CD8-positive, alpha-beta memory T cell (primary cell): ENCODE data around the gene RUFY4. TPM values are rescaled to one million over a fixed set of nuclear protein-coding genes. Genes with fewer than 3 reads are reported as not detected.
"Not testable (repeated sequence)": the region's sequence is repeated elsewhere in the genome, so short reads cannot be mapped to it uniquely, and the experiment has no call there.

Experiments used
- CTCF ChIA-PET: fragments of 350-600 bp; sonication (Branson Sonifier 250); formaldehyde crosslinking; loops from one replicate; lab custom pipeline; 2021; ENCODE audit warnings: antibody characterized with exemption; lab: Charles Lee
- POLR2A ChIA-PET: fragments of 350-600 bp; sonication (Branson Sonifier 250); formaldehyde crosslinking; loops from one replicate; lab custom pipeline; 2021; ENCODE audit warnings: antibody characterized with exemption; lab: Charles Lee
- DNase-seq, 5 donors: peaks; one replicate each; pipeline versions ENCODE4 v3.0.0 to v3.0.0-alpha.2; 2020 to 2022; ENCODE audit warnings: mixed read lengths in 1 of 5
- H3K27ac ChIP-seq: one replicate; pipeline ENCODE4 v1.7.0; 2013; ENCODE audit warnings: low read depth, mild to moderate bottlenecking, low read length, moderate library complexity
- H3K27me3 ChIP-seq: 2 replicates; pipeline ENCODE4 v1.7.0; 2013; ENCODE audit warnings: low read length, mild to moderate bottlenecking; ENCODE audit not compliant: insufficient read depth, poor library complexity, severe bottlenecking
- H3K36me3 ChIP-seq: 2 replicates; pipeline ENCODE4 v1.7.0; 2013; ENCODE audit warnings: mild to moderate bottlenecking, low read length, moderate library complexity; ENCODE audit not compliant: insufficient read depth
- H3K4me1 ChIP-seq: 2 replicates; pipeline ENCODE4 v1.7.0; 2013; ENCODE audit warnings: mild to moderate bottlenecking, low read length, moderate library complexity; ENCODE audit not compliant: insufficient read depth
- H3K4me3 ChIP-seq: 2 replicates; pipeline ENCODE4 v1.7.0; 2013; ENCODE audit warnings: mild to moderate bottlenecking, low read length
- H3K9me3 ChIP-seq: 2 replicates; pipeline ENCODE4 v1.7.0; 2013; ENCODE audit warnings: mild to moderate bottlenecking, low read length
- H3K27ac Mint-ChIP-seq, 8 donors: one replicate each; pipeline ENCODE4 v1.8.0; 2020 to 2021; ENCODE audit warnings: mixed read lengths in 8 of 8, mild to moderate bottlenecking in 6 of 8, inconsistent platforms in 3 of 8, moderate library complexity in 3 of 8
- H3K27me3 Mint-ChIP-seq, 2 donors: one replicate each; pipeline ENCODE4 v1.8.0; 2020 to 2021; ENCODE audit warnings: mixed read lengths in 2 of 2, mild to moderate bottlenecking in 1 of 2, moderate library complexity in 1 of 2
- H3K36me3 Mint-ChIP-seq, 3 donors: one replicate each; pipeline ENCODE4 v1.8.0; 2020 to 2021; ENCODE audit warnings: mixed read lengths in 3 of 3, inconsistent platforms in 1 of 3, mild to moderate bottlenecking in 1 of 3
- H3K4me1 Mint-ChIP-seq, 3 donors: one replicate each; pipeline ENCODE4 v1.8.0; 2020 to 2021; ENCODE audit warnings: mixed read lengths in 3 of 3, inconsistent platforms in 1 of 3, mild to moderate bottlenecking in 1 of 3
- H3K4me3 Mint-ChIP-seq, 7 donors: one replicate each; pipeline ENCODE4 v1.8.0; 2020 to 2021; ENCODE audit warnings: mixed read lengths in 7 of 7, mild to moderate bottlenecking in 6 of 7, moderate library complexity in 4 of 7, inconsistent platforms in 2 of 7
- H3K9me3 Mint-ChIP-seq, 5 donors: one replicate each; pipeline ENCODE4 v1.8.0; 2020 to 2022; ENCODE audit warnings: mixed read lengths in 5 of 5, mild to moderate bottlenecking in 3 of 5, moderate library complexity in 2 of 5, inconsistent platforms in 1 of 5
- polyA plus RNA-seq: library from polyadenylated mRNA; unstranded; fragments of 300-500 nt; fragmentation: Illumina TruSeq; gene quantifications from one replicate; pipeline ENCODE4 v1.2.3, GENCODE V29; 2021
- total RNA-seq, 2 experiments: library from RNA; stranded (reverse); gene quantifications; one replicate each; pipeline ENCODE4 v1.2.3, GENCODE V29; 2021

The RUFY4 gene
- total and polyA plus RNA-seq, 3 experiments from 2014 or later = not detected

DNA sequence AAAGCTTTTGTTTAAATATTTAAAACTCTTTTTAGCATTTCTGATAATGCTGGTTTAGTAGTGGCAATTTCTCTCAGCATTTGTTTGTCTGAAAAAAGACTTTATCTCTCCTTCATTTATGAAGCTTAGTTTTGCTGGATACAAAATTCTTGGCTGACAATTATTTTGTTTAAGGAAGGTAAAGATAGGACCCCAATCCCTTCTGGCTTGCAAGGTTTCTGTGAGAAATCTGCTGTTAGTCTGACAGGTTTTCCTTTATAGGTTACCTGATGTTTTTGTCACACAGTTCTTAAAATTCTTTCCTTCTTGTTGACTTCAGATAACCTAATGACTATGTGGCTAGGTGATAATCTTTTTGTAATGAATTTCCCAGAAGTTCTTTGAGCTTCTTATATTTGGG is 53.2 kb downstream of the RUFY4 start:
- H3K27ac ChIP-seq, H3K4me1 Mint-ChIP-seq, H3K4me3 ChIP-seq, DNase-seq, H3K36me3 ChIP-seq, H3K27ac Mint-ChIP-seq, H3K4me1 ChIP-seq, POLR2A ChIA-PET, CTCF ChIA-PET, H3K9me3 ChIP-seq, H3K4me3 Mint-ChIP-seq, H3K27me3 ChIP-seq: not testable (repeated sequence)
- Mint-ChIP-seq H3K27me3 (peaks cover 30 to 53% of the 10 kb centered on the region in 2 donors), H3K36me3 (peaks cover 0 to 14% (median 0%) of the 10 kb centered on the region in 3 donors), H3K9me3 (peaks cover 18 to 43% (median 27%) of the 10 kb centered on the region in 5 donors)

- Histone ChIP-seq H3K4me3 (no peak overlapping the region), H3K27ac (no peak overlapping the region), H3K36me3 (no peaks in the 10 kb centered on the region), H3K9me3 (no peaks in the 10 kb centered on the region), H3K27me3 (peaks cover 3% of the 10 kb centered on the region), H3K4me1 (no peaks in the 10 kb centered on the region)
- CTCF ChIA-PET = interaction anchor here (1.1 kb wide), 1 partner anchor 55 kb away, joined by 3 read pairs; the partner anchor contains the start of gene RUFY4
- no peak overlapping the region for H3K4me3 Mint-ChIP-seq
- peaks cover 3 to 10% (median 4%) of the 10 kb centered on the region in 3 donors for H3K4me1 Mint-ChIP-seq
- POLR2A ChIA-PET = no interaction called here
- peaks cover 0 to 12% (median 0%) of the 10 kb centered on the region in 3 donors for H3K36me3 Mint-ChIP-seq
- H3K27me3 Mint-ChIP-seq = peaks cover 36 to 61% of the 10 kb centered on the region in 2 donors
- no peak for DNase-seq
- H3K9me3 Mint-ChIP-seq = peaks cover 16 to 30% (median 25%) of the 10 kb centered on the region in 5 donors
- no peak overlapping the region for H3K27ac Mint-ChIP-seq
Measured at GRCh38 chr2:218123986-218124385, 54.9 kb downstream of the RUFY4 start.

- Histone ChIP-seq H3K4me3 (no peak overlapping the region), H3K27me3 (peaks cover 3% of the 10 kb centered on the region), H3K27ac (no peak overlapping the region), H3K36me3 (no peaks in the 10 kb centered on the region), H3K9me3 (no peaks in the 10 kb centered on the region), H3K4me1 (no peaks in the 10 kb centered on the region)
- ChIA-PET POLR2A (no interaction called here), CTCF (no interaction called here)
- DNase-seq = no peak
- Mint-ChIP-seq H3K36me3 (peaks cover 0 to 4% (median 0%) of the 10 kb centered on the region in 3 donors), H3K9me3 (peaks cover 16 to 27% (median 20%) of the 10 kb centered on the region in 5 donors), H3K27ac (no peak overlapping the region), H3K4me3 (no peak overlapping the region), H3K27me3 (peaks cover 34 to 59% of the 10 kb centered on the region in 2 donors), H3K4me1 (peaks cover 3 to 10% (median 4%) of the 10 kb centered on the region in 3 donors)
Measured at GRCh38 chr2:218125095-218125494, 56.0 kb downstream of the RUFY4 start.

DNA sequence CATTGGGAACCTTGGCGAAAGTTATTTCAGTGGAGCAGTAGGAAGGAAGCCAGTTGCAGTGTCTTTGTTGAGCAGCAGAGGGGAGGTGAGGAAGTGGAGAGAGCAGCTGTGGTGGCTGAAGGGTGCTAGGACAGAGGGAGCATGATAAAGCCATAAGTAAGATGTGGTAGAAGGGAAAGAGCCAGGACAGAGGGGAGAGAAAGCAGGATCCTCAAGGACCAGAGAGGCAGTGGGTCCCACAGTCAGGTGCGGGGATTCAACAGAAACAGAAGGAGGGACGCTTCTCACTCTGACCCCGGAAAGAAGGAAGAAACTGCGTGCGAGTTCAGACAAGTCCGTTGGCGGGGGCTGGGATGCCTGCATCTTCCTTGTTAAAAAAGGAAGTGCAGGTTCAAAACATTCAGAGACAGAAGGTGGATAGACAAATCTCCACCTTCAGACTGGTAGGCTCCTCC is 56.6 kb downstream of the RUFY4 start, which contains the start of gene CXCR2:
Gene CXCR2 (plus strand): TSS at position 403 of the 455 bp plus-strand sequence. CDS start 8,774 bp downstream, outside the sequence.
- Histone ChIP-seq H3K27ac (no peak within 1 kb of the TSS), H3K27me3 (peaks cover 3% of the 10 kb centered on the region), H3K4me3 (no peak within 1 kb of the TSS), H3K9me3 (no peaks in the 10 kb centered on the region), H3K4me1 (no peaks in the 10 kb centered on the region), H3K36me3 (no peaks in the 10 kb centered on the region)
- Mint-ChIP-seq H3K27me3 (peaks cover 29 to 57% of the 10 kb centered on the region in 2 donors), H3K4me3 (peak within 1 kb of the TSS in 2 of 7 donors; percentile 38 to 53), H3K36me3 (no peaks in the 10 kb centered on the region), H3K9me3 (peaks cover 15 to 25% (median 20%) of the 10 kb centered on the region in 5 donors), H3K27ac (peak within 1 kb of the TSS in 1 of 8 donors; percentile 25), H3K4me1 (peaks cover 3 to 10% (median 4%) of the 10 kb centered on the region in 3 donors)
- ChIA-PET POLR2A (no interaction called here), CTCF (no interaction called here)
- DNase-seq = no peak

DNA sequence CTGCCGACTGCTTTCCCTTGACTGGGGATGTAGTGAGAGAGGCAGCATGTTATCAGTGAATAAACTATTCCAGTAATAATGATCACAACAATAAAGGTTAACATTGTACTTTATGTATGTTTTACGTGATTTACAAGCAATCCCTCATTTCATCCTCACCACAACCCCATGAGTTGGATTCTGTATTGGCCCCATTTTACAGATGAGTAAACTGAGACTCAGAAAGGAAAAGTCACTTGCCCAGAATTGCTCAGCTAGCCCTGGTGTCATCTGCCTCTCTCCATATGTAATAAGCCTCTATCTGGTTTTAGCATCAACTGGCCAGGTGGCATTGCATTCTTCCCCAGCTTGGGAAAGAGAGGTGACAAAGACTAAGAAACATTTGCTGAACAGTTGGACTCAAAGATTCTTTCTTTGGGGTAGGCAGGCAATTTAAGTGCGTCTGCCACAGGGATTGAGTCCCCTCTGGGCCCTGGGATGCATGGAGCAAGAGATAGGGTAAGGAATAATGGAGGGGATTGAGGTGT is 58.9 kb downstream of the RUFY4 start:
- DNase-seq = no peak
- peaks cover 3 to 10% (median 5%) of the 10 kb centered on the region in 3 donors for H3K4me1 Mint-ChIP-seq
- H3K27ac Mint-ChIP-seq = no peak overlapping the region
- POLR2A ChIA-PET = interaction anchor here (0.5 kb wide), 1 partner anchor 627 kb away, joined by 3 read pairs; no protein-coding TSS in a partner anchor
- CTCF ChIA-PET = no interaction called here
- no peaks in the 10 kb centered on the region for H3K36me3 Mint-ChIP-seq
- Histone ChIP-seq H3K36me3 (no peaks in the 10 kb centered on the region), H3K4me1 (no peaks in the 10 kb centered on the region), H3K27me3 (peaks cover 3% of the 10 kb centered on the region), H3K4me3 (no peak overlapping the region), H3K27ac (no peak overlapping the region), H3K9me3 (no peaks in the 10 kb centered on the region)
- H3K4me3 Mint-ChIP-seq = no peak overlapping the region
- H3K9me3 Mint-ChIP-seq = peaks cover under 1 to 7% (median 4%) of the 10 kb centered on the region in 5 donors
- peaks cover 22 to 53% of the 10 kb centered on the region in 2 donors for H3K27me3 Mint-ChIP-seq

DNA sequence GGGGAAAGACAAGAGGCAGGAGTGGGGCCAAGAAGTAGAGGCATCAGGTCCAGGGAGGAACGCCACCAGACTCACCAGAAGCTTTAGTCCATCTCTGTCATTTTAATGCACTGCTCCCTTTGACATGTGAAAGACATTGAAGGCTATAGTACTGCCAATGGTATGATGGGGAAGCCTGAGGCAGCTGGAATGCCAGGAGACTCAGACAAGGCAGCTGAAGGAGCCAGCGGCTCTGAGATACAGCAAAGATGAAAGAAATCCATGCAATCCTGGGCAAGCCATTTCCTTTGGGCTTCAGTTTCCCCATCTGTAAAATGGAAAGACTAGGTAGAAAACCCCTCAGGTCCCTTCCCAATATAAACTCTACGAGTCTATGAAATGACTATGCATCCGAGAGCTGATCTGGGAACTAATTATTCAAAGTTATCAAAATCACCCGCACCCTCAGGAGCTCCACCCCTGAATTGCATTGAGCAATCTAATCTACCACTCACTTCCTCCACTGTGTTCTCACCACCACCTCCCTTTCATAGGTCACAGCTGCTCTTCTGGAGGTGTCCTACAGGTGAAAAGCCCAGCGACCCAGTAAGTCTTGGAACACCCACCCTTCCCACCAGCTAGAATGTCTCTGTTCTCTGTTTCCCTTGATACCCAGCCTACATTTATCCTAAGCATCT is 59.9 kb downstream of the RUFY4 start:
- DNase-seq = no peak
- peak overlapping the region in 1 of 7 donors; percentile 46 for H3K4me3 Mint-ChIP-seq
- peaks cover 21 to 57% of the 10 kb centered on the region in 2 donors for H3K27me3 Mint-ChIP-seq
- H3K27ac Mint-ChIP-seq = peak overlapping the region in 2 of 8 donors; percentile 25 to 52
- no peak overlapping the region for H3K27ac ChIP-seq
- no peak overlapping the region for H3K4me3 ChIP-seq
- peaks cover 3% of the 10 kb centered on the region for H3K27me3 ChIP-seq
- H3K9me3 Mint-ChIP-seq = peaks cover 0 to 2% (median 0%) of the 10 kb centered on the region in 5 donors
- no peaks in the 10 kb centered on the region for H3K36me3 Mint-ChIP-seq
- no peaks in the 10 kb centered on the region for H3K36me3 ChIP-seq
- ChIA-PET CTCF (no interaction called here), POLR2A (no interaction called here)
- no peaks in the 10 kb centered on the region for H3K4me1 ChIP-seq
- no peaks in the 10 kb centered on the region for H3K9me3 ChIP-seq
- peaks cover 3 to 10% (median 5%) of the 10 kb centered on the region in 3 donors for H3K4me1 Mint-ChIP-seq

DNA sequence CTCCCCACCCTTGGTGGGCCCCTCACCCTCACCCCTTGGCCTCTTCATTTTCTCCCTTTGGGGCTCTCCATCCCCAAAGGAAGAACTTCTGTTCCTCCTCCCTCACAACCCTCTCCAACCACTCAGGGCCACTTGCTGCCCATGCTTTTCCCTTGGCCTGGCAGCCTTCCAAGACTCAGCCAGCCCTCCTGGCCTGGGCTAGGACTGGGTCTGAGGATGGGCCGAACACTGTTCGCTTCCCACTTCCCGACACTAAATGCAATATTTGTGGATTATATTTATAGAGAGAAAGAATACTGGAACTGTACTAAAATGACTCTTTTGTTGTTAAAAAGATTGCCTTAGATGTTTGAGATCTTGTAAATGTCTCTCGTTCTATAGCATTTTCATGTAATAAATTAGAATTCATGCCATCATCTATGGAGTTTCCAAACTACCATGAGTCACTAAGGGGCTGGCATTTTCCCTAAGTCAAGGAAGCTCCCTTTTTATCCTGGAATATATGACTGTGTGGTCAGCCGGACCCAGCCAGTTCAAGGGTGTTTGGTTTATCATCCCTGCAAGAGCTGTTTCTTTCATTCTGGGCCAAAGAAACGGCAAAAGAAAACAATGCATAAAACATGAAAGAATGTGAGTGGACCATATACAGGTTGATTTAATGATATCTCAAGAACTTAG is 60.5 kb downstream of the RUFY4 start:
- DNase-seq = no peak
- Histone ChIP-seq H3K36me3 (no peaks in the 10 kb centered on the region), H3K27me3 (peaks cover 3% of the 10 kb centered on the region), H3K4me3 (no peak overlapping the region), H3K27ac (no peak overlapping the region), H3K9me3 (no peaks in the 10 kb centered on the region), H3K4me1 (no peaks in the 10 kb centered on the region)
- POLR2A ChIA-PET = no interaction called here
- peak overlapping the region in 1 of 7 donors; percentile 46 for H3K4me3 Mint-ChIP-seq
- peaks cover 3 to 10% (median 5%) of the 10 kb centered on the region in 3 donors for H3K4me1 Mint-ChIP-seq
- peaks cover 0 to 2% (median 0%) of the 10 kb centered on the region in 5 donors for H3K9me3 Mint-ChIP-seq
- H3K27me3 Mint-ChIP-seq = peaks cover 24 to 63% of the 10 kb centered on the region in 2 donors
- H3K36me3 Mint-ChIP-seq = no peaks in the 10 kb centered on the region
- CTCF ChIA-PET = no interaction called here
- peak overlapping the region in 2 of 8 donors; percentile 25 to 52 for H3K27ac Mint-ChIP-seq
